Stimulated activated CD4-positive, alpha-beta T cell treated with anti-CD3 and anti-CD28 coated beads, Interleukin-2, amount 100 ng/mL, for 24 hours (primary cell): ENCODE results near the gene PI16.
"Not testable (repeated sequence)": the region's sequence is repeated elsewhere in the genome, so short reads cannot be mapped to it uniquely, and the experiment has no call there.

Experiments
- DNase-seq, 2 donors: peaks; one replicate each; pipeline ENCODE4 v3.0.0-alpha.2; 2020

The PI16 gene

DNA sequence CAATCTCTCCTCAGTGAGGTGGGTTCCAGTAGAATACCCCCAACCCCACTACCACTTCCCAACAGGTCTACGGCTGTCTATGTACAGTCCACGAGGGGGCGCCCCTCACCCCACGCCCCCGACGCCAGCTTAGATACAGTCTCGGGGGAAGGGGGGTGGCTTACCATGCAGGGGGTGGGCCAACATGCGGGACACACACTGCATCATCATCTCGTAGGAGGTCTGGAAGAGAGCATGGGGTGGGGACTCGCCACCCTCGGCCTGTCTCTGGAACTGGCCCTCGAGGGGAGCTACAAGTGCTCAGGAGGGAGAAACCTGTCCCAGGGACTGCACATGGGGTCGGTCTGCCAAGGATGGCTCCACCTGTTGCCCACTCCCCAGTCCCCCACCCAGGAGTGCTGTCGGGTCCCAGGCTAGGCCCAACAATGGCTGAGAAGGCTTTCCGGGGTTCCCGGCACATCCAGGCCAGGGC is 23.0 kb downstream of the PI16 start:
- peak in 1 of 2 donors; percentile 29 for DNase-seq

DNA sequence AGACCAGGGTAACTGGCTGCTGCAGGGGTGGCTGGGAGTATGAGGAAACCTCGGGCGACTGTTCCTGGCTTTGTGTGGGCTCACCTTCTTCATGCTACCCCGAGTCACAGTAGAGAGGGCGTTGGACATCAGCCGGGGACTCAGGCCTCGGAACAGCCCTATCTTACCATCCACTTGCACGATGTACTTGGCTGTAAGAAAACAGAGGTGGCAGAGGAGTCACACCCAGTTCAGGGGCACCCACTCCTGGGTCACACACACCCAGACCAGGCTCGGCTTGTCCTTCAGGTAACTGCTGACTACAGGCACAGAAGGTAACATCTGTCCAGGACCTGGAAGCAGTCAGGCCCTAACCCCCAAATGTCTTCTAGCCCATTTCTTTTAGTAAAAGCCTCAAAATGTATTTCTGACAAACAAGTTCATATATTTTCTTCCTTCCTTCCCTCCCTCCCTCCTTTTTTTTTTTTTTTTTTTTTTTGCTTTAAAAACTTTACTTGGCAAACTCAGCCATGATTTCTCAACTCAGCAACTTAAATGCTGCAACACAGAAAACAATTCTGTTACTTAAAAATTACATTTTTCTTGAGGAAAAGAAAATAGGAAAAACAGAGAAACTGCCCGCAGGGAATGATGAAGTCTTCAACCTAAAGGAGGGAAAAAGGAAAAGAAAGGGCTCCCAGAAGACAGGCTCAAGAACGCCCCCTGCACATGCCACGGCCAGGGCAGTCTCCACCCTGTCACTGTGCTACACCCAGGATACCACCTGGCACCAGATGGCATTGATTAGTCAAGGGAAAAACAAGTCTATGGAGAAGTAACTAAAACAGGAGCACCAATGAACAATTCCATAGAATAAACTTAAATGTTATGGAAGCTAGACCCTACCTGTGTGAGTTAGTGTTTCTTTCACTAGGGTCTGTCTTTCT is 24.1 kb downstream of the PI16 start:
- no peak for DNase-seq

DNA sequence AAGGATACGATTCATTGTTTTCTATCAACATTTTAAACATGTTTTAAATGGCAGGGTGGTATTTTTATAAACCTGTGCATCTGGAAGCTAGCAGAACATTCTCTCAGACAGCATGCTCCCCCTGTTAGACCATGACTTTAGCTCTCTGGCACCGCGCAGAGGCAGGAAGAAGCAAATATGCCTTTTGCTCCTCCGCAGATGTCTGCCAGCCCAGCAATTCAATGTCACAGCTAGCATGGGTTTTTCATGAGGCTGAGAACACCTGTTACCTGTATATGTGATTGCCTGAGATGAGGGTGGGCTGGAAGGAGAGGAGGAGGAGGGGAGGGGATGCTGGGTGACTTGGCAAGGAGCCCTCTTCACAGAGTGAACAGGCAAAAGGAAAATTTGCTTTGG is 24.8 kb downstream of the PI16 start:
- DNase-seq = no peak

- DNase-seq = no peak
These were observed 25.6 kb downstream of the PI16 start for GRCh38 chr6:36980129-36980528.

DNA sequence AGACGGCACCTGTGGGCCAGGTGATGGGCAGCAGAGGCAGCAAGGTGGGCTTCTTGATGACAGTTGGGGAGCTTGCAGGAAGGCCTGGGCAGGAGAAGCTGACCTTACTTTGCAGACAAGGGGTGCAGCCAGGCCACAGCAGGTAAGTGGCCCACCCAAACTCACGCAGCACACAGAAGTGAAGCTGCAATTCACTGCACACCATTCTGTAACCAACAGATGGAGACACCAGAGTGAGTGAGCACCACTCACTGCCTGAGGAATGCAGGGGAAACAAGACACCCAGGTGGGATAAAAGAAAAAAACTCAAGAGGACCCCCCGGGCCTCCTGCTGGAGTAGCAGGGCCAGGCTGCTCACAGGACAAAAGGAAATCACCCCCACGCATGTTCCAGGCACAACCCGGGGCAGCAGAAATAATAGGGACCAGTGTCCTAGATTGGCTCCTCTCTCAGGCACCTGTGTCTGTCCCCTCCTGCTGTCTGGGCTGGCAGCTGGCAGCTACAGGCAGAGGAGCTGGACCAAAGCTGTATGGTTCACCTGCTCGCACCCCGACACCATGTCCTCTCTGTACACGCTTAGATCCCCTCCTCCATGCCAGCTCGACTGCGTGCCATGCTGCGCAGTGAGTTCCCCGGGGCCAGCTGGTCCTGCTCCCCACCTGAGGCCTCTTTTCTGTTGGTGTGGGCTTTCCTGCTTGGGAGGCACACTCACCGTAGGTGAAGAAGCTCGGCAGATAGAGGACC is 26.5 kb downstream of the PI16 start:
- DNase-seq = no peak

GRCh38 chr6:36983538-36983937 is 29.0 kb downstream of the PI16 start:
- DNase-seq = no peak

DNA sequence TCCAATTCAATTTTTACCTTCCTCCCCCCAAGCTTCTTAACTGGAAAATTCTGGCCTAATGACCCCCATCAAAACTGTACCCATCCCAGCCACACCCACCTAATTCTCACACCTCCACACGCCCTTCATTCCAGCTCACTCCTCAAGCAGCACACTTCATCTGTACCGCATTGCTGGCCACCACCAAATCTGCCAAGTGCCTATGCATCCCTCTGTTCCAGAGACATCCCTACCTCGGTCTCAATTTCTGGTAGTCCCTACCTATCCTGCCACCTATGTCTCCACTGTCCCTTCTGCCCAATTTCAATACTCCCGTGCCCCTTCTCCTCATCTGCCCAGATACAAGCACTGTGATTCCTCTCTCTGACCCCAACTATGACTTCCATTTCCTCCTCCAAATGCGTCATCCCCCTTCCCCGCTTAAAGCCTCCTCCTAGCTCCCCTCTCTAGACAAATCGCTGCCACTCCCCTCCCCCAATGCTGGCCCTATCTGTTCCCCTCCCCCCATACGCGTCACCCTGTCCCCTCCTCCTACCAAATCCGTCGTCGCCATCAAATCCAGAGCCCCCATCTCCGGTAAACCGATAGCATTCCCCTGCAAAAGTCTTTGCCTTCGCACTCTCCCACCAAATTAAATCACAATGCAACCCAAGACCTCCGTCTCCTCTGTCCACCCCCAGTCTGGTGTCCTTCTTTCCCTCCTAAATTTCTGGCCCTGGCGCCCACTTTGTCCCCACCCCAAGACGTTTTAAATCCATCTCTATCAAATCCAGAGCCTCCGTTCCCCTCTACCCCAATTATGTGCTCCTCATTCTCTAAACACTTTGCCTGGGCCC is 30.3 kb downstream of the PI16 start:
- peak; percentile 64 to 71 for DNase-seq

- no peak for DNase-seq
These were observed 30.9 kb downstream of the PI16 start for GRCh38 chr6:36985417-36985807.

- DNase-seq = peak; percentile 87 to 88
These were observed 31.5 kb downstream of the PI16 start, which contains the start of gene MTCH1 for GRCh38 chr6:36985808-36986703. MTCH1 (minus strand) TSS chr6:36986196; CDS start chr6:36986173, 23 bp downstream.

GRCh38 chr6:36986704-36987047 is 32.1 kb downstream of the PI16 start:
- no peak for DNase-seq

- no peak for DNase-seq
These were observed 34.7 kb downstream of the PI16 start for GRCh38 chr6:36989264-36989663.

DNA sequence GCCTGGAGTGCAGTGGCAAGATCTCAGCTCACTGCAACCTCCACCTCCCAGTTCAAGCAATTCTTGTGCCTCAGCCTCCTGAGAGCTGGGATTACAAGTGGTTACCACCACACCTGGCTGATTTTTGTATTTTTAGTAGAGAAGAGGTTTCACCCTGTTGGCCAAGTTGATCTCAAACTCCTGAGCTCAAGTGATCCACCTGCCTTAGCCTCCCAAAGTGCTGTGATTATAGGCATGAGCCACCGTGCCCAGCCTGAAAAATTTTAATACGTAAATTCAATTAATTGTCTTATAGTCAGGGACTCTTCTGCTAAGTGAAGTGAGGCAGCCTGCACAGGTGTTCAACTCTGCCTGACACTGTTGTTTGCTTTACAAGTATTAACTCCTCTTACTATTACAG is 35.9 kb downstream of the PI16 start:
- not testable (repeated sequence) for DNase-seq

DNA sequence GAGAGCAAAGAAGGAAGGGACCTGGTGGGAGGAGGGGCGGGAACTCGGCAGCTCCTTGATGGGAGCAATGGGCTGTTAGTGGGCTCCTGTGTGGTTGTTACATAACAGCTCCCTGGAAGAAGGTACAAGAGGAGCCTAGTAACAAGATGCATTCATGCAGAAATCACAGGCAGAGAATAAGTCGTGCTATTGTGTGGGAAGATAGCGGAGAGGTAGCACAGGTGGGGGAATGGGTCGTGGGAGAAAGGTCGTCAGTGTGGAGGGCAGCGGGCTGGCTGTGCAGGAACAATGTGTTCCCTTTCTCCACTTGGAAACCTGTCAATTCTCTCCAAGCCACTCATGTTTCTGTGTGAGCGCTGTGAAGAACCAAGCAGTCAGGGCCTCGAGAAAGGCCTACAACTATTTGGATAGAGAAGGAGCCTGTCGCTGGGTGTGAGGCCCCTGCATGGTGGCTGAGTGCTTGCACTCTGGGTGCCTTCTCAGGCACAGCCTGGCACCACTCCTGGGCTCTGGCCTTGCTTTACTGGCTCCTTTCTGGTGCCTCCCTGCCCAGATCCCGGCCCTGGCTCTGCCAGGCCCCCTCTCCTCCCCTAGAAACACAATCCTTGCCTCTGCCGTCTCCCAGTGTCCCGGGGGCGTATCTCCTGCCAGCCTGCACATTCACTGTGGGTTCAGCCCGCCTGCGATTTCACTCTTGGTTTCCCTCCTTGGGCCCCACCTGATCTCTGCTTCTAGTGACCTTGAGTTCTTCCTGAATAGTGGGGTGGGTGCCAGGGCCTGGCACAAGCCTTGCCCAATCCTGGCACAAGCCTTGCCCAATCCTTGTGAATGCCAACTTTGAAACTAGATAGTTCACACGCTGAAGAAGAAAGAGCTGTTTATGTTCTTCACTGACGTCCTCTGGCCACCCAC is 43.5 kb downstream of the PI16 start:
- no peak for DNase-seq

GRCh38 chr6:36998723-36999038 is 44.1 kb downstream of the PI16 start:
- DNase-seq = no peak

DNA sequence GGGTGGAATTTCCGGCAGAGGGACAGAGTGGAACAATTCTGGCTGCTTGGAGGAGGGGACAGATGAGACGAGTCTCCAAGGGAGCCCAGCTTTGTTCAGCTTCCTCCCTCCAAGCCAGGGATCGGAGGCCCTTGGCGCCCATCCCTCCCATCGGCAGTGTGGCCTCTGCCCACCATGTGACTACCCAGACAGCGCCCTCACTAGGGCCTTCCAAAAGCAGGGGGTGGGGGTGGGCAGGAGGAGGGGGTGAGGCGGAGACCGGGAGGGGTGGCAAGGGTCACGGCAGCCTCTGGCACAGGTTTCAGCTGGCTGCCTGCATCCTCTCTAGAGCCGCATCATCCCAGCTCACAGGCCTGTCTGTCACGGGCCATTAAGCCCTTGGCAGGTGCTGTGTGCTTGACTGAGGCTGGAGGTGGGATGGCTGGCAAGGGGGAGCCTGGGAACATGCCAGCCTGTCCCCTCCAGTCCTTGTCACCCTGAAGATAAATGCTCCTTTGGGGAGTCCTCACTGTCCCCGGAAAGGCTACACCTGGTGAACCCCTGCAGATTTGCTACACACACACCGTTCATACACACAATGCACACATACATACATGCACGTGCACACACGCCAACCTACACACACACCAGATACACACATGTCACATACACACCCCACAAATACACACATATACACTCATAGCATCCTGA is 44.7 kb downstream of the PI16 start:
- no peak for DNase-seq

DNA sequence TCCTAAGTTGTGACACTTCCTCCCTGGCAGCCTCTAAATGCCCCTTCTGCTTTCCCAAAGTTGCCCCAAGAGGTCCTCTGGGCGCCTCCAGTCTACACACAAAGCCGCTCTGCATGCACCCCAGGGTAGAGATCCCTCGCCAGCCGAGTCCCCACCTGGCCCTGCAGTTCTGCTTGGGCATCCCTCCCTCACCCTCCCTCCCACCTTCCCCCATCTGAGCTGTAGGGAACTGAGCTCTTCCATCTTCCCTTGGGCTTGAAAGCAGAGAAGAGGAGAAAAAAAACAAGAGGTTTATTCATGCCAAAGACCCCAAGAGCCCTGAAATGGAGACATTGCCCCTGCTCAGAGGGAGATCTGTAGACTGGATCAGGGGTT is 45.2 kb downstream of the PI16 start:
- DNase-seq = no peak

- no peak for DNase-seq
These were observed 49.8 kb downstream of the PI16 start for GRCh38 chr6:37004044-37004980.

GRCh38 chr6:37005061-37005810 is 50.7 kb downstream of the PI16 start, which contains the start of gene FGD2:
FGD2 (plus strand) TSS chr6:37005655; CDS start chr6:37005818, 163 bp downstream.
- DNase-seq = no peak
